ENCODE data around the gene KCNQ5.

The KCNQ5 gene

GRCh38 chr6:72733045-72733444 is 111.2 kb downstream of the KCNQ5 start:
- no peaks in the 10 kb centered on the region for H3K4me1 ChIP-seq (ENCODE audit: control insufficient read depth in 2 of 2, insufficient read depth in 2 of 2, low read length in 2 of 2)
- no peak overlapping the region for H3K9ac ChIP-seq (ENCODE audit: low read depth in 1 of 2, low read length in 2 of 2)
- H3K4me3 ChIP-seq (ENCODE audit: low read length in 2 of 2) = no peak overlapping the region
- no peaks in the 10 kb centered on the region for H3K36me3 ChIP-seq (ENCODE audit: control insufficient read depth in 2 of 2, insufficient read depth in 2 of 2, low read length in 2 of 2)
- H3K27ac ChIP-seq (ENCODE audit: low read depth in 2 of 2, low read length in 2 of 2) = no peak overlapping the region
- no peaks in the 10 kb centered on the region for H3K9me3 ChIP-seq (ENCODE audit: control insufficient read depth in 2 of 2, low read length in 2 of 2)
- no peaks in the 10 kb centered on the region for H3K27me3 ChIP-seq (ENCODE audit: control insufficient read depth in 2 of 2, insufficient read depth in 2 of 2, low read length in 2 of 2)

- H3K27me3 ChIP-seq (ENCODE audit: control insufficient read depth in 2 of 2, insufficient read depth in 2 of 2, low read length in 2 of 2) = no peaks in the 10 kb centered on the region
- no peaks in the 10 kb centered on the region for H3K36me3 ChIP-seq (ENCODE audit: control insufficient read depth in 2 of 2, insufficient read depth in 2 of 2, low read length in 2 of 2)
- H3K9ac ChIP-seq (ENCODE audit: low read depth in 1 of 2, low read length in 2 of 2) = no peak overlapping the region
- H3K4me1 ChIP-seq (ENCODE audit: control insufficient read depth in 2 of 2, insufficient read depth in 2 of 2, low read length in 2 of 2) = no peaks in the 10 kb centered on the region
- no peak overlapping the region for H3K4me3 ChIP-seq (ENCODE audit: low read length in 2 of 2)
- no peaks in the 10 kb centered on the region for H3K9me3 ChIP-seq (ENCODE audit: control insufficient read depth in 2 of 2, low read length in 2 of 2)
- H3K27ac ChIP-seq (ENCODE audit: low read depth in 2 of 2, low read length in 2 of 2) = no peak overlapping the region
Observed at GRCh38 chr6:72738091-72738490, 116.2 kb downstream of the KCNQ5 start.

GRCh38 chr6:72739368-72739779 is 117.5 kb downstream of the KCNQ5 start:
- Histone ChIP-seq H3K27ac (ENCODE audit: low read depth in 2 of 2, low read length in 2 of 2) (no peak overlapping the region), H3K9ac (ENCODE audit: low read depth in 1 of 2, low read length in 2 of 2) (no peak overlapping the region), H3K36me3 (ENCODE audit: control insufficient read depth in 2 of 2, insufficient read depth in 2 of 2, low read length in 2 of 2) (no peaks in the 10 kb centered on the region)

GRCh38 chr6:72740135-72740534 is 118.3 kb downstream of the KCNQ5 start:
- H3K9ac ChIP-seq (ENCODE audit: low read depth in 1 of 2, low read length in 2 of 2) = no peak overlapping the region
- no peaks in the 10 kb centered on the region for H3K4me1 ChIP-seq (ENCODE audit: control insufficient read depth in 2 of 2, insufficient read depth in 2 of 2, low read length in 2 of 2)
- no peaks in the 10 kb centered on the region for H3K27me3 ChIP-seq (ENCODE audit: control insufficient read depth in 2 of 2, insufficient read depth in 2 of 2, low read length in 2 of 2)
- no peak overlapping the region for H3K4me3 ChIP-seq (ENCODE audit: low read length in 2 of 2)
- no peaks in the 10 kb centered on the region for H3K9me3 ChIP-seq (ENCODE audit: control insufficient read depth in 2 of 2, low read length in 2 of 2)
- H3K27ac ChIP-seq (ENCODE audit: low read depth in 2 of 2, low read length in 2 of 2) = no peak overlapping the region
- no peaks in the 10 kb centered on the region for H3K36me3 ChIP-seq (ENCODE audit: control insufficient read depth in 2 of 2, insufficient read depth in 2 of 2, low read length in 2 of 2)

More at GRCh38 chr6:72739368-72739779, 117.5 kb downstream of the KCNQ5 start:
- no peak overlapping the region for H3K4me3 ChIP-seq (ENCODE audit: low read length in 2 of 2)
- no peaks in the 10 kb centered on the region for H3K4me1 ChIP-seq (ENCODE audit: control insufficient read depth in 2 of 2, insufficient read depth in 2 of 2, low read length in 2 of 2)
- no peaks in the 10 kb centered on the region for H3K27me3 ChIP-seq (ENCODE audit: control insufficient read depth in 2 of 2, insufficient read depth in 2 of 2, low read length in 2 of 2)
- no peaks in the 10 kb centered on the region for H3K9me3 ChIP-seq (ENCODE audit: control insufficient read depth in 2 of 2, low read length in 2 of 2)

- Histone ChIP-seq H3K9me3 (ENCODE audit: control insufficient read depth in 2 of 2, low read length in 2 of 2) (no peaks in the 10 kb centered on the region), H3K4me3 (ENCODE audit: low read length in 2 of 2) (no peak overlapping the region), H3K4me1 (ENCODE audit: control insufficient read depth in 2 of 2, insufficient read depth in 2 of 2, low read length in 2 of 2) (no peaks in the 10 kb centered on the region), H3K27me3 (ENCODE audit: control insufficient read depth in 2 of 2, insufficient read depth in 2 of 2, low read length in 2 of 2) (no peaks in the 10 kb centered on the region), H3K36me3 (ENCODE audit: control insufficient read depth in 2 of 2, insufficient read depth in 2 of 2, low read length in 2 of 2) (no peaks in the 10 kb centered on the region), H3K9ac (ENCODE audit: low read depth in 1 of 2, low read length in 2 of 2) (no peak overlapping the region), H3K27ac (ENCODE audit: low read depth in 2 of 2, low read length in 2 of 2) (no peak overlapping the region)
Observed at GRCh38 chr6:72741083-72741482, 119.2 kb downstream of the KCNQ5 start.

- H3K9me3 ChIP-seq (ENCODE audit: control insufficient read depth in 2 of 2, low read length in 2 of 2) = no peaks in the 10 kb centered on the region
- no peaks in the 10 kb centered on the region for H3K36me3 ChIP-seq (ENCODE audit: control insufficient read depth in 2 of 2, insufficient read depth in 2 of 2, low read length in 2 of 2)
- H3K4me3 ChIP-seq (ENCODE audit: low read length in 2 of 2) = no peak overlapping the region
- H3K27ac ChIP-seq (ENCODE audit: low read depth in 2 of 2, low read length in 2 of 2) = no peak overlapping the region
- H3K27me3 ChIP-seq (ENCODE audit: control insufficient read depth in 2 of 2, insufficient read depth in 2 of 2, low read length in 2 of 2) = no peaks in the 10 kb centered on the region
- H3K4me1 ChIP-seq (ENCODE audit: control insufficient read depth in 2 of 2, insufficient read depth in 2 of 2, low read length in 2 of 2) = no peaks in the 10 kb centered on the region
- H3K9ac ChIP-seq (ENCODE audit: low read depth in 1 of 2, low read length in 2 of 2) = no peak overlapping the region
Observed at GRCh38 chr6:72742001-72742673, 120.3 kb downstream of the KCNQ5 start.

GRCh38 chr6:72746276-72746675 is 124.4 kb downstream of the KCNQ5 start:
- no peak overlapping the region for H3K9ac ChIP-seq (ENCODE audit: low read depth in 1 of 2, low read length in 2 of 2)
- H3K36me3 ChIP-seq (ENCODE audit: control insufficient read depth in 2 of 2, insufficient read depth in 2 of 2, low read length in 2 of 2) = no peaks in the 10 kb centered on the region

GRCh38 chr6:72748759-72749158 is 126.9 kb downstream of the KCNQ5 start:
- H3K27ac ChIP-seq (ENCODE audit: low read depth in 2 of 2, low read length in 2 of 2) = no peak overlapping the region
- H3K4me1 ChIP-seq (ENCODE audit: control insufficient read depth in 2 of 2, insufficient read depth in 2 of 2, low read length in 2 of 2) = no peaks in the 10 kb centered on the region
- no peaks in the 10 kb centered on the region for H3K27me3 ChIP-seq (ENCODE audit: control insufficient read depth in 2 of 2, insufficient read depth in 2 of 2, low read length in 2 of 2)

More at GRCh38 chr6:72746276-72746675, 124.4 kb downstream of the KCNQ5 start:
- Histone ChIP-seq H3K4me1 (ENCODE audit: control insufficient read depth in 2 of 2, insufficient read depth in 2 of 2, low read length in 2 of 2) (no peaks in the 10 kb centered on the region), H3K27ac (ENCODE audit: low read depth in 2 of 2, low read length in 2 of 2) (no peak overlapping the region), H3K9me3 (ENCODE audit: control insufficient read depth in 2 of 2, low read length in 2 of 2) (no peaks in the 10 kb centered on the region), H3K4me3 (ENCODE audit: low read length in 2 of 2) (no peak overlapping the region), H3K27me3 (ENCODE audit: control insufficient read depth in 2 of 2, insufficient read depth in 2 of 2, low read length in 2 of 2) (no peaks in the 10 kb centered on the region)

GRCh38 chr6:72755752-72756151 is 133.9 kb downstream of the KCNQ5 start:
- Histone ChIP-seq H3K9ac (ENCODE audit: low read depth in 1 of 2, low read length in 2 of 2) (no peak overlapping the region), H3K27me3 (ENCODE audit: control insufficient read depth in 2 of 2, insufficient read depth in 2 of 2, low read length in 2 of 2) (no peaks in the 10 kb centered on the region)

More at GRCh38 chr6:72748759-72749158, 126.9 kb downstream of the KCNQ5 start:
- H3K9me3 ChIP-seq (ENCODE audit: control insufficient read depth in 2 of 2, low read length in 2 of 2) = no peaks in the 10 kb centered on the region
- no peaks in the 10 kb centered on the region for H3K36me3 ChIP-seq (ENCODE audit: control insufficient read depth in 2 of 2, insufficient read depth in 2 of 2, low read length in 2 of 2)
- H3K4me3 ChIP-seq (ENCODE audit: low read length in 2 of 2) = no peak overlapping the region
- H3K9ac ChIP-seq (ENCODE audit: low read depth in 1 of 2, low read length in 2 of 2) = no peak overlapping the region

GRCh38 chr6:72757048-72757447 is 135.2 kb downstream of the KCNQ5 start:
- Histone ChIP-seq H3K36me3 (ENCODE audit: control insufficient read depth in 2 of 2, insufficient read depth in 2 of 2, low read length in 2 of 2) (no peaks in the 10 kb centered on the region), H3K9me3 (ENCODE audit: control insufficient read depth in 2 of 2, low read length in 2 of 2) (no peaks in the 10 kb centered on the region), H3K27ac (ENCODE audit: low read depth in 2 of 2, low read length in 2 of 2) (no peak overlapping the region), H3K4me1 (ENCODE audit: control insufficient read depth in 2 of 2, insufficient read depth in 2 of 2, low read length in 2 of 2) (no peaks in the 10 kb centered on the region), H3K9ac (ENCODE audit: low read depth in 1 of 2, low read length in 2 of 2) (no peak overlapping the region), H3K27me3 (ENCODE audit: control insufficient read depth in 2 of 2, insufficient read depth in 2 of 2, low read length in 2 of 2) (no peaks in the 10 kb centered on the region), H3K4me3 (ENCODE audit: low read length in 2 of 2) (no peak overlapping the region)

More at GRCh38 chr6:72755752-72756151, 133.9 kb downstream of the KCNQ5 start:
- Histone ChIP-seq H3K4me3 (ENCODE audit: low read length in 2 of 2) (no peak overlapping the region), H3K9me3 (ENCODE audit: control insufficient read depth in 2 of 2, low read length in 2 of 2) (no peaks in the 10 kb centered on the region), H3K4me1 (ENCODE audit: control insufficient read depth in 2 of 2, insufficient read depth in 2 of 2, low read length in 2 of 2) (no peaks in the 10 kb centered on the region), H3K27ac (ENCODE audit: low read depth in 2 of 2, low read length in 2 of 2) (no peak overlapping the region), H3K36me3 (ENCODE audit: control insufficient read depth in 2 of 2, insufficient read depth in 2 of 2, low read length in 2 of 2) (no peaks in the 10 kb centered on the region)
